ENCODE measurements around the gene PIAS1.

GRCh38 chr15:68195336-68196112, 141.4 kb downstream of the PIAS1 start:
- TF ChIP-seq, protein P1, sequence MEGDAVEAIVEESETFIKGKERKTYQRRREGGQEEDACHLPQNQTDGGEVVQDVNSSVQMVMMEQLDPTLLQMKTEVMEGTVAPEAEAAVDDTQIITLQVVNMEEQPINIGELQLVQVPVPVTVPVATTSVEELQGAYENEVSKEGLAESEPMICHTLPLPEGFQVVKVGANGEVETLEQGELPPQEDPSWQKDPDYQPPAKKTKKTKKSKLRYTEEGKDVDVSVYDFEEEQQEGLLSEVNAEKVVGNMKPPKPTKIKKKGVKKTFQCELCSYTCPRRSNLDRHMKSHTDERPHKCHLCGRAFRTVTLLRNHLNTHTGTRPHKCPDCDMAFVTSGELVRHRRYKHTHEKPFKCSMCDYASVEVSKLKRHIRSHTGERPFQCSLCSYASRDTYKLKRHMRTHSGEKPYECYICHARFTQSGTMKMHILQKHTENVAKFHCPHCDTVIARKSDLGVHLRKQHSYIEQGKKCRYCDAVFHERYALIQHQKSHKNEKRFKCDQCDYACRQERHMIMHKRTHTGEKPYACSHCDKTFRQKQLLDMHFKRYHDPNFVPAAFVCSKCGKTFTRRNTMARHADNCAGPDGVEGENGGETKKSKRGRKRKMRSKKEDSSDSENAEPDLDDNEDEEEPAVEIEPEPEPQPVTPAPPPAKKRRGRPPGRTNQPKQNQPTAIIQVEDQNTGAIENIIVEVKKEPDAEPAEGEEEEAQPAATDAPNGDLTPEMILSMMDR (IDR thresholded peaks at IDR 0.05; ENCODE audit: extremely low read depth in 1 of 2, insufficient read depth in 1 of 2, low read depth in 1 of 2, low read length in 2 of 2), result no peak
- TF ChIP-seq POLR2A (IDR thresholded peaks at IDR 0.05; ENCODE audit: low read depth, low read length) (no peak), JUN (IDR thresholded peaks at IDR 0.05; ENCODE audit: borderline replicate concordance, insufficient read depth, insufficient read length, low read depth) (no peak)
- TF ChIP-seq, protein P2, sequence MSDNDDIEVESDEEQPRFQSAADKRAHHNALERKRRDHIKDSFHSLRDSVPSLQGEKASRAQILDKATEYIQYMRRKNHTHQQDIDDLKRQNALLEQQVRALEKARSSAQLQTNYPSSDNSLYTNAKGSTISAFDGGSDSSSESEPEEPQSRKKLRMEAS (IDR thresholded peaks at IDR 0.05; ENCODE audit: insufficient read depth, insufficient read length), result no peak

Measured in endothelial cell of umbilical vein (primary cell).